ENCODE measurements around the gene UBAC2. TPM values are rescaled to one million over a fixed set of nuclear protein-coding genes. Genes with fewer than 3 reads are reported as not detected.

UBAC2 gene
- total RNA-seq, 1 donor: 36.9 TPM

GRCh38 chr13:99294198-99294597 lies 93.5 kb downstream of the UBAC2 start:
- no peak overlapping the region for H3K27ac ChIP-seq (ENCODE audit: low read depth, low read length)
- no peaks in the 10 kb centered on the region for H3K36me3 ChIP-seq (ENCODE audit: insufficient read depth, low read length)
- H3K9me3 ChIP-seq (ENCODE audit: low read depth, low read length): no peaks in the 10 kb centered on the region
- H2AFZ ChIP-seq (ENCODE audit: low read length): no peak overlapping the region
- no peak overlapping the region for H3K4me3 ChIP-seq (ENCODE audit: insufficient read depth, low read length)
- DNase-seq (ENCODE audit: insufficient read length, low spot score, missing footprints): no peak
- no peak for TF ChIP-seq CTCF (IDR thresholded peaks at IDR 0.05; ENCODE audit: extremely low read depth, low read depth, low read length)
- H3K4me1 ChIP-seq (ENCODE audit: insufficient read depth, low read length): peaks cover 16% of the 10 kb centered on the region
- H4K20me1 ChIP-seq (ENCODE audit: insufficient read depth, low read length): no peaks in the 10 kb centered on the region
- H3K27me3 ChIP-seq (ENCODE audit: insufficient read depth, low read length): no peaks in the 10 kb centered on the region
- H3K4me2 ChIP-seq (ENCODE audit: insufficient read depth, low read length): no peak overlapping the region
- no peaks in the 10 kb centered on the region for H3K79me2 ChIP-seq (ENCODE audit: insufficient read depth, low read length)

- H3K27ac ChIP-seq (ENCODE audit: low read depth, low read length): no peak overlapping the region
- H3K9me3 ChIP-seq (ENCODE audit: low read depth, low read length): no peaks in the 10 kb centered on the region
- H3K4me1 ChIP-seq (ENCODE audit: insufficient read depth, low read length): peaks cover 16% of the 10 kb centered on the region
- TF ChIP-seq CTCF (IDR thresholded peaks at IDR 0.05; ENCODE audit: extremely low read depth, low read depth, low read length): no peak
- no peak overlapping the region for H3K4me2 ChIP-seq (ENCODE audit: insufficient read depth, low read length)
- no peak overlapping the region for H3K4me3 ChIP-seq (ENCODE audit: insufficient read depth, low read length)
- DNase-seq (ENCODE audit: insufficient read length, low spot score, missing footprints): no peak
- no peaks in the 10 kb centered on the region for H3K36me3 ChIP-seq (ENCODE audit: insufficient read depth, low read length)
- peaks cover 2% of the 10 kb centered on the region for H3K79me2 ChIP-seq (ENCODE audit: insufficient read depth, low read length)
- no peaks in the 10 kb centered on the region for H4K20me1 ChIP-seq (ENCODE audit: insufficient read depth, low read length)
- H3K27me3 ChIP-seq (ENCODE audit: insufficient read depth, low read length): no peaks in the 10 kb centered on the region
- no peak overlapping the region for H2AFZ ChIP-seq (ENCODE audit: low read length)
Observed at GRCh38 chr13:99294958-99295357, 94.3 kb downstream of the UBAC2 start.

- Histone ChIP-seq H3K4me3 (ENCODE audit: insufficient read depth, low read length) (no peak overlapping the region), H2AFZ (ENCODE audit: low read length) (no peak overlapping the region), H3K36me3 (ENCODE audit: insufficient read depth, low read length) (no peaks in the 10 kb centered on the region), H3K27me3 (ENCODE audit: insufficient read depth, low read length) (no peaks in the 10 kb centered on the region), H3K4me1 (ENCODE audit: insufficient read depth, low read length) (peaks cover 16% of the 10 kb centered on the region), H3K9me3 (ENCODE audit: low read depth, low read length) (no peaks in the 10 kb centered on the region), H3K79me2 (ENCODE audit: insufficient read depth, low read length) (peaks cover 3% of the 10 kb centered on the region), H3K4me2 (ENCODE audit: insufficient read depth, low read length) (peak overlapping the region; percentile 34), H3K27ac (ENCODE audit: low read depth, low read length) (peak overlapping the region; percentile 51), H4K20me1 (ENCODE audit: insufficient read depth, low read length) (no peaks in the 10 kb centered on the region)
- no peak for DNase-seq (ENCODE audit: insufficient read length, low spot score, missing footprints)
- no peak for TF ChIP-seq CTCF (IDR thresholded peaks at IDR 0.05; ENCODE audit: extremely low read depth, low read depth, low read length)
Observed at GRCh38 chr13:99295488-99296252, 95.0 kb downstream of the UBAC2 start.

- TF ChIP-seq CTCF (IDR thresholded peaks at IDR 0.05; ENCODE audit: extremely low read depth, low read depth, low read length): no peak
- no peaks in the 10 kb centered on the region for H3K36me3 ChIP-seq (ENCODE audit: insufficient read depth, low read length)
- peak overlapping the region; percentile 51 for H3K27ac ChIP-seq (ENCODE audit: low read depth, low read length)
- peaks cover 16% of the 10 kb centered on the region for H3K4me1 ChIP-seq (ENCODE audit: insufficient read depth, low read length)
- peak overlapping the region; percentile 34 for H3K4me2 ChIP-seq (ENCODE audit: insufficient read depth, low read length)
- no peaks in the 10 kb centered on the region for H3K9me3 ChIP-seq (ENCODE audit: low read depth, low read length)
- peaks cover 3% of the 10 kb centered on the region for H3K79me2 ChIP-seq (ENCODE audit: insufficient read depth, low read length)
- no peaks in the 10 kb centered on the region for H4K20me1 ChIP-seq (ENCODE audit: insufficient read depth, low read length)
- no peak for DNase-seq (ENCODE audit: insufficient read length, low spot score, missing footprints)
- H2AFZ ChIP-seq (ENCODE audit: low read length): no peak overlapping the region
- H3K4me3 ChIP-seq (ENCODE audit: insufficient read depth, low read length): no peak overlapping the region
- no peaks in the 10 kb centered on the region for H3K27me3 ChIP-seq (ENCODE audit: insufficient read depth, low read length)
Observed at GRCh38 chr13:99296398-99296797, 95.7 kb downstream of the UBAC2 start.

All from osteoblast (primary cell).